GM18519 (cell line): ENCODE data around the gene PSMG3.
"Not testable (repeated sequence)": the region's sequence is repeated elsewhere in the genome, so short reads cannot be mapped to it uniquely, and the experiment has no call there.

Source experiments
- ATAC-seq: cut with Tn5 transposase; IDR thresholded peaks from one replicate; pipeline ENCODE4 v1.9.1; 2021; ENCODE audit warnings: mild to moderate bottlenecking, moderate library complexity; ENCODE audit not compliant: unreplicated experiment, low FRiP score

The PSMG3 gene

DNA sequence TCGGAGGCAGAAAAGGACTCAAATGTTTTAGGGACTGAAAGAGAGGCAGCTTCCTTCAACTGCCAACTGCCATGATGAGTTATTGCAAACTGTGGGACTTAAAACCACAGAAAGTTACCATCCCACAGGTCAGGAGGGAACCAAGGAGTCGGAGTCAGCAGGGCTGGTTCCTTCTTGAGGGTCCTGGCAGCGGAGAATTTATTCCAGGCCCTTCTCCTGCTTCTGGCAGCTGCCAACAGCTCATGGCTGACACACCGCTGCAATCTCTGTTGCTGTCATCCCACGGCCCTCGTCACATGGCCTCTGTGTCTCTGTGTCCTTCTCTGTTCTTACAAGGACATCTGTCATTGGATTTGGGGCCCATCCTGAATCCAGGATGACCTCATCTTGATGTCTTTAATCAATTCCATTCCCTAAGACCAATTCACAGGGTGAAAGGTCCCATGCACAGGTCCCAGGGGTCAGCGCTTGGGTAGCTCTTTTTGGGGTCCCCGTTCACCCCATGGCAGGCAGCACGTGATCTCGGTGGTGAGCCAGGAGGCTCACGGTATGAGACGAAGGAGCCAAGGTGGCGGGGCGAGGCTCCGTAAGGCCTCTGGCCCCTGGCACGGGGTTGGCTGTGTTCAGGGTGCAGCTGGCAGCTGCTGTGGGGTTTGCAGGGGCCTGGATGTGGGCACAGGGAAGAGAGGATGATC is 27.4 kb upstream of the PSMG3 start:
- ATAC-seq = no peak

DNA sequence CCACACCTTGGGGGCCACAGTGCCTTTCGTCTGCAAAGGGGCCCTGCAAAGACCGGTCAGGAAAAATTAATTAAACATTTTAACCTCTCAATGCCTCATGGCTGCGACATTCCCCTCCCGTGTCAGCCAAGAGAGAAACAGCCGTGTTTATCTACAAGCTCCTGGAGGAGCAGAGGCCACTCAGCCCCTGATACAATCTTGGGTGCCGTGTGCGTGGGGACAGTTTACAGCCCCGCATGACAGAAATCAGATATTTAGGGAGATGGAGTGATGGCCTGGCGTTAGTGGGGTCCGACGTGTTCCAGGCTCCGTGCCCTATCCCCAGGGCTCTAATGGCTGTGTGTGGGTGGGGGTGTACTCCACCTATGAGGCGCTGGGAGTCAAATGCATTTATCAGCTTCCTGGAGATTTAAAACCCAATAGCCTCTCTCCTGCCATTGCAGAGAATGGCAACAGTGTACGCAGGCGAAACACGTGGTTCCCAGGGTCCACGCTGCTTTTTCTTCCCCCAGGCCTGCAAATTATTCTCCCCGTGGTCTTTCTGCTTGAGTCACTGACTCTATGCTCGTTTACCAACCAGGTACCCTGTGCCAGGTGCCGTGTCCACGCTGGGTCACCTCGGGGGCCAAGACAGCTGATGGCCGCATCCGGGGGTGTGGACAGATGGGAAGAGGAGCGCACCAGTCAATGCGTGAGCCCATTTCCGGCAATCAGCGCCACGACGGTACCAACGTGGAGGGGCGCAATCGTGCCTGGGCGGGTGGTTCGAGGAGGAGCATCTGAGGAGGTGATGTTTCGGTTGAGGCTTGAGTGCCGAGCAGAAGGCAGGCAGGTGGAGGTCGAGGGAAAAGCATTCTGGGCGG is 26.6 kb upstream of the PSMG3 start:
- ATAC-seq = no peak

DNA sequence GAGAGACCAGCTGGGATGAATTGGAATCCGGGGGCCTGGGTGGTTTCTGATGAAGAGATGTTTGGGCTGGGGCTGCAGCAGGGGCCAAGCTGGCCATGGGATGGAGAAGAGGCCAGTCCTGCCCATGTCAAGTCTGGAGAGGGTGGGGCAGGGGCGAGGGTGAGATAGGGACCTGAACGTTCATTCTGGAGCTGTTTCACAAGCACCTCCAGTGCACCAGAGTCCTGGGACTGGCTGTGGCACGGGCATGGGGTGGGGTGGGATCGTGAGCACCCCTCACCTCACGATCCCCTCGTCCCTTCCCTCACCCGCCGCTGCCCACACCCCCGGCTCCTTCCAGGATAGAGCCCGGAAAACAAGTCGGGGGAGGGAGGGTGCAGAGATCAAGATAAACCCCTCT is 25.8 kb upstream of the PSMG3 start:
- ATAC-seq = no peak

DNA sequence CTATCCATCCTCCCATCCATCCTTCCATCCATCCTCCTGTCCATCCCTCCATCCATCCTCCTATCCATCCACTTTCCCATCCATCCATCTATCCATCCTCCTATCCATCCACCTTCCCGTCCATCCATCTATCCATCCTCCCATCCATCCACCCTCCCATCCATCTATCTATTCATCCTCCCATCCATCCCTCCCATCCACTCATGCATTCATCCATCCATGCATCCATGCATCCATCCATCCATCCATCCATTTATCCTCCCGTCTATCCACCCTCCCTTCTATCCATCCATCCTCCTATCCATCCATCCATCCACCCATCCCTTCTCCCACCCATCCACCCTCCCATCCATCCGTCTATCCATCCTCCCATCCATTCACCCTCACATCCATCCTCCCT is 25.2 kb upstream of the PSMG3 start:
- ATAC-seq = no peak

DNA sequence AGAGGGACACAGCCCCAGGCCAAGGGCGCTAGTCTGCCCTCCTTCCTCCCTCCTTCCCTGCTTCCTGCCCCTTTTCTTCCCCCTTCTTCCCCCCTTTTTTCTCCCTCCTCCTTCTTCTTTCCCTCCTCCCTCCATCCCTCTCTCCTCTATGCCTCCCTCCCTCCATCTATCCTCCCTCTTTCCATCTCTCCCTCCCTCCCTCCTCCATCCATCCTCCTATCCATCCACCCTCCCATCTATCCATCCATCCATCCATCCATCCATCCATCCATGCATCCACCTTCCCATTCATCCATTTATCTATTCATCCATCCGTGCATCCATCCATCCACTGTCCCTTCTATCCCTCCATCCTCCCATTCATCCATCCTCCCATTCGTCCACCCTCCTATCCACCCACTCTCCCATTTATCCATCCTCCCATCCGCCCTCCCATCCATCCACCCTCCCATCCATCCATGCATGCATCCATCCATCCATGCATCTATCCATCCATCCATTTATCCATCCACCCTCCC is 24.1 kb upstream of the PSMG3 start:
- no peak for ATAC-seq

DNA sequence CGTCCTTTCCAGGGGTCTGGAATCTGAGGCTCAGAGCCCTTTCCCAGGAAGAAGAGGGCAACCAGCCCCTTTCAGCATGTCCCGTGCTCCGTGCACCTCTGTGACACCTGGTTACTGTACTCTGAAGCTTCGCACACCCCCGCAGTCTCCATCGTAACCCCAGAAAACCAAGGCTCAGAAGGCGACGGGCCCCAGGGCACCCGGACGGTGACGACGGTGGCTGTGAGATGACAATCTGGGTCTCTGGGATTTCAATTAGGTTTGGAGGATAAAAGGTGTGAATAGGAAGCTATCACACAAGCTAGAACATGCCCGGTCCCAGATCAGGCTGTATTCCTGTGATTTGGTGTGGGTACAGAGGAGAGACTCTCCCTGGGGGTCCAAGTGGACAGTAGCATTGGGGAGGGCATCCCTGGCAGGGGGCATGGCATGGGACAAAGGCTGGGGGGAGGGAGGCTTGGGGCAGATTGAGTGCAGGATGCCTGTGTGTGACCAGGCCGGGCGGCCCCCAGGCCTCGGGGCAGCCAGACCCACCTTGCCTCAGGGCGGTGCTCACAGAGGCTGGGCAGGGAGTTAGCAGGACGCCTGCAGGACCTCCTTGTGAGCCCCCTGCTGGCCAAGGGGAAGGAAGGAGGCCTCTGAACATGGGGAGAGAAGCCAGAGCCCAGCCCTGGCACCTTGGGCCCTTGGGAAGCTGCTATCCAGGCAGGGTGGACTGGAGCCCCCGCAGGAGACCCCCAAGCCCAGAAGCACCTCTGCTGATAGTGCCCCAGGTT is 23.4 kb upstream of the PSMG3 start:
- ATAC-seq = no peak

DNA sequence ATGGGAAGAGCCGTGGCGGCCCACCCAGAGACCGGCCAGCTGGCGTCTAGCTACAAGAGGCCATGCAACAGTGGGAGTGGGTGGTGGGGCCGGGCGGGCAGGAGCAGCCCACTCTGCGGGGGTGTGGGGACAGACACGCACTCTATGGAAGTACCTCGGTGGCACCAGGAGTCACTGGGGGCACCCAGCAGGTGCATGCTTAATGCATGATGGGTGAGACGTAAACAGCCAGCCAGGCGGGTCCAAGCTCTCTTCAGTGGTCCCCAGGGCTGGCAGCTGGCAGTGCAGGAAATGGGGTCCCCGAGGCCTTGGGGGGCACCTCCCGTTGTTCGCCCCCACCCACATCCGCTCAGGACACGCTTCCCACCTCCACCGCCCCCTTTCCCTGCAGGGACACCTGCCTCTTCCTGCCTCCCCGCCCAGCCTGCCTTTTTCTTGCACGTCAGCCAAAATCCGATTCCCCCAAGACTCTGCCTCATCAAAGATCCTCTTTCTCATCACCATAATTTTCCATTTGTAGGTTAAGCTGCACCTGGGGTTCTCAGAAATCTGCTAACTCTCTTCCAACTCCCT is 22.6 kb upstream of the PSMG3 start:
- no peak for ATAC-seq

DNA sequence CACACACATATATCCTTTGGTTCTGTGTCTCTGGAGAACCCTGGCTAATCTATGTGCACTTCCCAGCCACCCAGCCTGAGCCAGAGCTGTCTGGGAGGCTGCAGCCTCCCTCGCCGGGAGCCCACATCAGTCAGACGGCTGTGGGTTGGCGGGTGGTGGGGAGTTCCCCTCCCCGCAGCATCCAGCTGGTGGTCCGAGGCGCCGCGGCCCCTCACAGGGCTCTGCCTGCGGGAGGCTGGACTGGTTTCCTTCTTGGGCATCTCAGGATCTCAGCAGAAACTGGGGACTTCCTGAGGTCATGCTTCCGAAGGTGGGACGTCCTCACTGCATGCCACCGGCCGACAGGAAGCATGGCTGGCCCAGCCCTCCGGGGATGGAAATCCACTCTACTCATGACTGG is 22.0 kb upstream of the PSMG3 start:
- ATAC-seq = no peak

DNA sequence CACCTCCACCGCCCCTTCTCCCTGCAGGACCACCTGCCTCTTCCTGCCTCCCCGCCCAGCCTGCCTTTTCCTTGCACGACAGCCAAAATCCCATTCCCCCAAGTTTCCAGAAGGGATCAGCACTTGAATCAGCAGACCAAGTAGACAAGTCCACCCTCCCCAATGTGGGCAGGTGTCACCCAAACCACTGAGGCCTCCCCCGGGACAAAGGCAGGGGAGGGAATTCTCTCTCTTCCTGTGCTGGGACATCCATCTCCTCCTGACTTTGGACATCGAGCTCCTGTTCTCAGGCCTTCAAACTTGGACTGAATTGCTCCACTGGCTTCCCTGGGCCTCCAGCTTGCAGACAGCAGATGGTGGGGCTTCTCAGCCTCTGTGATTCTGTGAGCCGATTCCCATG is 21.6 kb upstream of the PSMG3 start:
- ATAC-seq = no peak

DNA sequence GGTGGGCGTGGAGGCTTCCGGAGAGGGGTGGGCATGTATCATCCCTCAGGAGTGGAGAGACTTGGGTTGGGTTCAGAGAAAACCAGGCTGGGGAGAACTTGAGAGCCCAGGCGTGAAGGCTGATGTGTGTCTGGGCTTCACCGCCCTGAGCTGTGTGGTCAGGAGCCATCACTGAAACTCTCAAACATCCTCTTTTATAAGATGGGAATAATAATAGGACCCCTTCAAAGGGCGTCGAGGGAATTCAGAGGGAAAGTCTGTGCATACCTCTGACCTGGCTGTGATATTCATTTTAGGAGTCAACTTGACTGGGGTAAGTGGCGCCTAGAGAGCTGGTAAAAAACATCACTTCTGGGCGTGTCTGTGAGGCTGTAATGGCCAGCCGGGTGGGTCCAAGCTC is 21.1 kb upstream of the PSMG3 start:
- no peak for ATAC-seq

DNA sequence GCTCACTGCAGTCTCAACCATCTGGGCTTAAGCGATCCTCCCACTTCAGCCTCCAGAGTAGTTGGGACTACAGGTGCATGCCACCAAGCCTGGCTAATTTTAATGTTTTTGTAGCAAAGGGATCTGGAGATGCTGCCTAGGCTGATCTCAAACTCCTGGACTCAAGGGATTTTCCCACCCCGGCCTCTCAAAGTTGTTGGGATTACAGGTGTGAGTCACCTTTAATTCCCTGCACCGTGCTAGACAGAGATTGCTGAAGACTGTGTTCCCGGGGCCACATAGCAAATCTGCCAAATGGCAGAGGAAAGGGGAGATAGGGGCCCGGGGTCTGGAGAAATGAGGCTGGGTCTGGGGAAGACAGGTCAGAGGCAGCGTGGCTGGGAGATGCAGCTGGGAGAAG is 20.6 kb upstream of the PSMG3 start:
- no peak for ATAC-seq

DNA sequence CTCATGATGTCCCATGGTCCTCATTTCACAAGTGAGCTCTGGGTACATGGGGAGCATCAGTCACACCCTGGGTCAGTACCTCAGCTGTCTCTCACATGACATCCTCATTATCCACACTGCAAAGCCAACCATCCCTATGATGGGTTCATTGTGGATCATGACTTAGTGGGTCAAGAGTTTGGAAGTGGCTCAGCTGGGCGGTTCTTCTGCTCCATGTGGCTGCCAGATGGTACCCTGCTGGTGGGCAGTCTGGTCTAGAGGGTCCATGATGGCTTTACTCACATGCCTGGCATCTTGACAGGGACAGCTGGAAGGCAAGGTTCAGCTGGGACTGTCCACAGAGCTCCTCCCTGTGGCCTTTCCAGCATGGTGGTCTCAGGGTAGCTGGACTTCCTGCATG is 19.1 kb upstream of the PSMG3 start:
- ATAC-seq = no peak

DNA sequence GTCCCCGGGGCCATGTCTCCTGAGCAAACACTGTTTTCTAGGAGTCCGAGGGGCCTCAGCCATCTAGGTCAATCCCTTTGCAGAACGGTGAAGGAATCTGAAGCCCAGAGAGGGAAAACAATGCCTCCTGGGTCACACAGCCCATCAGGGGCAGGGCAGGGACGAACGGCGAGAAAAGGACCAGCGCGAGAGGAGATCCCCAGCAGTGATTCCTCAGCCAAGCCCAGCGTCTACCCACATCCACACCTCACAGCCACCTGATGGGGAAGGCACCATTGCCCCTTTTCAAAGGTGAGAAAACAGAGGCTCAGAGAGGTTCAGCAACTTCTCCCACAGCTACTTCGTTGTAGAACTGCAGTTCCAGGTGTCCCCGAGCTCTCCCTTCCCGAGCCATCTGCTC is 17.9 kb upstream of the PSMG3 start:
- no peak for ATAC-seq

DNA sequence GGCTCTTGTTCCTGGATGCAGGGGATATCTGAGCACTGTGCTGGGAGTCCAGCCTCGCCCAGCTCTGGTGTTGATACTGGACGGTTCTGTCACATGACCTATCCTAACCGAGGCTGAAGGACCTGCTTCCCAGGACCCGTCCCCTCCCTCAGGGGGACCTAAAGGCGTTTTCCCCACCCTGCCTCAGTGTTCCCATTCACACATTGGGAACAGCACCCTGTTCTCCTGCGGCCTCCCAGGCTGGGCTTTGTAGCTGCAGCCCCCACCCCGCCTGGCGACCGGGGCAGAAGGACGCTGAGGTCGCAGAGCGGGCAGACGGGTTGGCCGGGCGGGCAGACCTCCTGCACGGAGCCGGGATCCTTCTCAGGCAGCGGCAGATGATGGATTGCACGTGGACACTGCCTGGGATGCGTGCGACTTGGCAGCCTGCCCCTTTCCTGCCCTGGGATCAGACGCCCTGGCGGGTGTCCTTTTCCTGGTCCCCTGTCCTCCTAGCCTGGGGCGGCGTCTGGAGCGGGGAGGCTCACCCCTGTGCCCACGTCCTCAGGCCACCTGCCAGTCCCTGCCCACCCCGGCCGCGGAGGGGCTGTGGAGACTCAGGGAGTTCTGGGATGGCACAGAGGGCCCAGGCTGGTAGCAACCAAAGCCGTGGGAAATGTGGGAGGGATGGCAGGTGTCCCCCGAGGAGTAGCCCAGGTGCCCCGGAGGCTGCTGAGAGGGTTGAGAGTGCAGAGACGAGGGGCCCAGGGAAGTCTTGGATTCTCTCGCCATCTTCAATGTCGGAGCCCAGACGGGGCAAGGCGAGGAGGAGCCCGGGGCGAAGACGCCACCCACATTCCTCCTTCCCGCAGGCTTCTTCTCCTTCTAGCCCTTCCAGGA is 17.2 kb upstream of the PSMG3 start:
- ATAC-seq = no peak

DNA sequence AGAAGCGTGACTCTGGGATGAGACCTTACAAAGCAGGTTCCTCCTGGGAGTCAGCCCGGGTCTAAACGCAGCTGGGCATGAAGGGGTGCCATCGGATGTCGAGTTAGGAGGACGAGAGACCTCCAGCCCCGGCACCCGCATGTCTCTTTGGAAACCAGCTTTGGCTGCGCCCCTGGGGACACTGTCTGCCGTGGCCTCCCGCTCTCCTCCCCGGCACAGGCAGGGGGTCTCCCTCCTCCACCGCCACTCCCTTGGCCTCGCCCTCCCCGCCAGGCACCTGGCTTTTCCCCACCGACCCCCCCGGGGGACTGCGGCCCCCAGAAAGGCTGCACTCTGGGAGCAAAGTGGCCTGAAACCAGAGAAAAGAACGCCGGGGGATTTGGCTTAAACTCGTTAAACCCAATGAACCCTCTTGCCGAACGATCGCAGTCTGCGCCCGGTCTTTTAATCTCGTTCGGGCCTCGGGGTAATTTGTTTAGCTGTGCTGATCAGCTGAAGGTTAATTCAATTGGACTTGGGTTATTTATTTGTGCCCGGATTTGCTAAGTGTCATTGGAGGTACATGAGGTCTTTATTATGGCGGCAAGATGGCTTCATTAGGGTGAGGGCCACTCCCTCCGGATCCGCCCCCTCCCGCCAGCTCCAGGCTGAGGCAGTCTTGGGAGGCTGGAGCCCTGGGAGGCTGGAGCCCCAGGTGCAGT is 16.4 kb upstream of the PSMG3 start:
- no peak for ATAC-seq

DNA sequence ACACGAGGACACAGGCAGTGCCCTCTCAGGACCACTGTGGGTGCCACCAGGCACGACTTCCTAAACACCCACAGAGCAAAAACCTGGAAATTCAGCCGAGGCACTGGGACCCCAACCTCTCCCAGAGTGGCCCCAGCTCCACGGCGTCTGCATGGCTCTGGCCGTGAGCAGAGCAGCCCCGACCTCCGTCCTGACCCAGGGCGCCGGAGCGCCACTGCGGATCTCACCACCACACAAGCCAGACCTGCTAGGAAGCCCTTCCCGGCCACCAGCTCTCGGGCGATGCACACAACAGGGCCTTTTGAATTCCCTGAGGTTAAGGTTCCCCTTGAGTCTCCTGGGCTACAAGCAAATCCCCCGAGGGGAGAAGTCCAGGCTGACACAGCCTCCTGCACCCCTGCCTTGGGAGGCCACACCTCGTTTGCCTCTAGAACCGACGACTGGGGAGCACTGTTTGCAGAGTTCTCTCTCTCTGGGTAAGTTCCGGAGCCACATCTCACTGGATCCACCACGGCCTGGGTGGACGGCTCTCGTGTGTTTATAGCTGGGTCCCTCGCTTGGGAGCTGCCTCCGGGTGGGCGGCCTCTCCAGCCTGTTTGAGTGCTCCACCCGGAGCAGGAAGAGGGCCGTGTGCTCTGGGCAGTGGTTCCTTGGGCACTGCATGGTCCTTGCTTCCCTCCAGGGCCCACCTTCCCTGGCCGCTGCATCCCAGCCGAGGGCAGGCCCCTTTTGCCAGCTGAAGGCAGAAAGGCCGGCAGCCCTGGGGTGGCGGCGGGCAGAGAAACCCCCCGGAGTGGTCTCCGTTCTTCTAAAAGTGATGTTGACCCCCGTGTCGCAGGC is 15.5 kb upstream of the PSMG3 start:
- ATAC-seq = no peak

DNA sequence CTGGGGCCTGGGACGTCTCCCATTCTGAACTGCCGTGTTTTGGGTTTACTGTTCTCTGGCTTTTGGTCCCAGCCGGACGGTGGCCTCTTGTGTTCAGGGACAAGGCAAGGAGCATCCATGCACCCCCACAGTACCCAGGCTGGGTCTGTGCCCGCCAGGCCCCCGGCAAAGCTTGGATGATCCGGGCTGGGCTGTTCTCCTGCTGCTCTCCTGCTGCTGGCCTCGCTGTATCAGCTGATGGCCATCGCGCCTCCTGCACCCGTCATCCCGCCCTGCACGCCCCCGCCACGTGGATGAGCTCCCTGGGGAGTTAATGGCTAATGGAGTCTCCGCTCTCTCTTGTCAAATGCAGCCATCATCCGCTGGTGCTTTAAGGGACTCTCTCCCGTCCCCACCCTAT is 14.9 kb upstream of the PSMG3 start:
- ATAC-seq = no peak

DNA sequence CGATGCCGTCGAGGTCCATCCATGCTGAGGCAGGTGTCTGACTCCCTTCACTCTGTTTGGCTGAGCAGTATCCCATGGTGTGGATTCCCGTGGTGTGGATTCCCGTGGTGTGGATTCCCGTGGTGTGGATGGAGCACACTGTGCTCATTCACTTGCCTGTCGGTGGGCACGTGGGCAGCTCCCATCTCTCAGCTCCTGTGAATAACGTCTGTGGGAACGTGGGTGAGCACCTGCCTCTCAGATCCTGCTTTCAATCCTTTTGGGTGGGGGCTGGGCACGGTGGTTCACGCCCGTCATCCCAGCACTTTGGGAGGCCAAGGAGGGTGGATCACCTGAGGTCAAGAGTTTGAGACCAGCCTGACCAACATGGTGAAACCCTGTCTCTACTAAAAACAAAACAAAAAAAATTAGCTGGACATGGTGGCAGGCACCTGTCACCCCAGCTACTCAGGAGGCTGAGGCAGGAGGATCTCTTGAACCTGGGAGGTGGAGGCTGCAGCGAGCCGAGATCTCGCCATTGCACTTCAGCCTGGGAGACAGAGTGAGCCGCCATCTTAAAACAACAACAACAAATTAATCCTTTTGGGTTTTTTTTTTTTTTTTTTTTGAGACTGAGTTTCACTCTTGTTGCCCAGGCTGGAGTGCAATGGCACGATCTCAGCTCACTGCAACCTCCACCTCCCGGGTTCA is 13.6 kb upstream of the PSMG3 start:
- not testable (repeated sequence) for ATAC-seq
